Measurements from ENCODE around the gene NEK5.

The NEK5 gene

DNA sequence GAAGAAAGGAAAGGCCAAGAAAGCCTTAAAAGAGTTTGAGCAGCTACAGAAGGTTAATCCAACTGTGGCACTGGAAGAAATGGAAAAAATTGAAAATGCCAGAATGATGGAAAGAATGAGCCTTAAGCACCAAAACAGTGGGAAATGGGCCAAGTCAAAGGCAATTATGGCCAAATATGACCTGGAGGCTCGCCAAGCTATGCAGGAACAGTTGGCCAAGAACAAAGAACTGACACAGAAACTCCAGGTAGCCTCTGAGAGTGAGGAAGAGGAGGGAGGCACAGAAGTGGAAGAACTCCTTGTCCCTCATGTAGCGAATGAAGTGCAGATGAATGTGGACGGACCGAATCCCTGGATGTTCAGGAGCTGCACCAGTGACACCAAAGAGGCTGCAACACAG is 99.3 kb downstream of the NEK5 start:
- no peak for DNase-seq (ENCODE audit: low read depth in 2 of 2)
- no peak overlapping the region for H3K4me3 ChIP-seq (replicated peaks in 1 of 2; ENCODE audit: low read depth in 2 of 2, low read length in 2 of 2)
- no peak for TF ChIP-seq CTCF (IDR thresholded peaks at IDR 0.05; ENCODE audit: low read depth, low read length)

DNA sequence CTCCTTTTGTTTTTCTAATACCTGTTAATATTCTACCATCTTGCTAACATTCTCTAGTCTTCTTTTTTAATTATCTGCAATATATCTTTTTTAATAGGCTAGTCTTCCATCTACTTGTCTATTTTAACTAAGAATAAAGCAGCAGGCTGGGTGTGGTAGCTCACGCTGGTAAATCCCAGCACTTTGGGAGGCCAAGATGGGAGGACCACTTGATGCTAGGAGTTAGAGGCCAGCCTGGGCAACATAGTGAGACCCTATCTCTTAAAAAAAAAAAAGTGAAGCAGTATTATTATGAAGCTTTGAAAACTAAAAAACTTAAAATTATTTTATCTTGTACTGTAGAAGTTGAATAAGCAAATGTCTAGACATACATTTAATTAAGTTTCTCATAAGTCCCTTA is 101.0 kb downstream of the NEK5 start:
- no peak for DNase-seq (ENCODE audit: low read depth in 2 of 2)
- TF ChIP-seq CTCF (IDR thresholded peaks at IDR 0.05; ENCODE audit: low read depth, low read length) = no peak
- H3K4me3 ChIP-seq (replicated peaks in 1 of 2; ENCODE audit: low read depth in 2 of 2, low read length in 2 of 2) = no peak overlapping the region

- H3K4me3 ChIP-seq (replicated peaks in 1 of 2; ENCODE audit: low read depth in 2 of 2, low read length in 2 of 2) = no peak overlapping the region
- DNase-seq (ENCODE audit: low read depth in 2 of 2) = no peak
- TF ChIP-seq CTCF (IDR thresholded peaks at IDR 0.05; ENCODE audit: low read depth, low read length) = no peak
Observed at GRCh38 chr13:52026246-52026626, 102.6 kb downstream of the NEK5 start.

DNA sequence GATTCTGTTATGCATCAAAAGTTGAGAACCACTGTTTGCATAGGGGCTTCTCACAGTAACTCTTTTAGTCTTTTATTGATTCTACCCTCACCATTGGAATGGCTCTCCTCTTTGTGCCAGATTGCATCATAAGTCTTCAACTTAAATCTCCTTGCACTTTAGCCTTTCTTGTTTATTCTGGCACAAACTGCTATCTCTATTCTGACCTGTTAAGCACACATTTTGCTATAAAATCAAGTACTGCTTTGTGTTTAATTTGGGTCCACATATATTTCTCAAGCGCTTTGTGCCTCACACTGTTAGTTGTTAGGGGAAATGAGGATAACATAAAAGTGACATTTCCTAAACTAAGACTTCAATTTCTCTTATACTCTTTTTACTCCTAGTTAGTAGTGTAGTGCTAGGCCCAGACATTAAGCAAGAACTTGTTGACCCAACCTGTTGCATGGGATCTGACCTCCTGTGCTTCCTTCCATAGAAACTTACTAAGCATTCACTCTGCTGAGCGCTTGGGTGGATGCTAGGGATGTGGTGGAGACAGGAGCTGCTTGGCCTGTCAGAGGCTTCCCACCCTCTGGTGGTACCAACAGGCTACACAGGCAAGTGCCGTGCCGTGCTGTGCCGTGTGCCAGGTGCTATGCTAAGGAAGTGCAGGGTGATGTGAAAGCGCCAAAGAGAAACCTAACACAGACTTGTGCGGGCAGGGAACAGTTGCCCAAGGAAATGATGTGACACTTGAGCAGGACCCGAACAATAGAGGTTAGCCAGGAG is 103.2 kb downstream of the NEK5 start:
- DNase-seq (ENCODE audit: low read depth in 2 of 2) = no peak
- no peak overlapping the region for H3K4me3 ChIP-seq (replicated peaks in 1 of 2; ENCODE audit: low read depth in 2 of 2, low read length in 2 of 2)
- TF ChIP-seq CTCF (IDR thresholded peaks at IDR 0.05; ENCODE audit: low read depth, low read length) = no peak

GRCh38 chr13:52024481-52024880 is 104.4 kb downstream of the NEK5 start, which contains the start of gene UTP14C:
Gene UTP14C (plus strand): TSS chr13:52024691. CDS start chr13:52028805, 4,114 bp downstream.
- DNase-seq (ENCODE audit: low read depth in 2 of 2) = no peak
- TF ChIP-seq CTCF (IDR thresholded peaks at IDR 0.05; ENCODE audit: low read depth, low read length) = no peak
- H3K4me3 ChIP-seq (replicated peaks in 1 of 2; ENCODE audit: low read depth in 2 of 2, low read length in 2 of 2) = no peak within 1 kb of the TSS

- TF ChIP-seq CTCF (IDR thresholded peaks at IDR 0.05; ENCODE audit: low read depth, low read length) = no peak
- no peak overlapping the region for H3K4me3 ChIP-seq (replicated peaks in 1 of 2; ENCODE audit: low read depth in 2 of 2, low read length in 2 of 2)
- DNase-seq (ENCODE audit: low read depth in 2 of 2) = no peak
Observed at GRCh38 chr13:52022356-52022755, 106.5 kb downstream of the NEK5 start.

- H3K4me3 ChIP-seq (replicated peaks in 1 of 2; ENCODE audit: low read depth in 2 of 2, low read length in 2 of 2) = no peak overlapping the region
- no peak for DNase-seq (ENCODE audit: low read depth in 2 of 2)
- no peak for TF ChIP-seq CTCF (IDR thresholded peaks at IDR 0.05; ENCODE audit: low read depth, low read length)
Observed at GRCh38 chr13:52020191-52020590, 108.7 kb downstream of the NEK5 start.
